ENCODE measurements around the gene DCHS2.

- TF ChIP-seq CTCF (IDR thresholded peaks at IDR 0.05) (no peak), POLR2AphosphoS5 (IDR thresholded peaks at IDR 0.05) (no peak), EP300 (IDR thresholded peaks at IDR 0.05) (no peak)
Measured at GRCh38 chr4:154425514-154425913, 66.1 kb downstream of the DCHS2 start.

All from suprapubic skin (tissue), 4 donors.